Sciatic nerve (tissue), 2 donors: ENCODE measurements around the gene GTF2H4. TPM values are rescaled to one million over a fixed set of nuclear protein-coding genes. Genes with fewer than 3 reads are reported as not detected.
"Not testable (repeated sequence)": the region's sequence is repeated elsewhere in the genome, so short reads cannot be mapped to it uniquely, and the experiment has no call there.

Source experiments
- ATAC-seq: fragments of 200-7000 bp; cut with Tn5 transposase; one replicate; pipeline ENCODE4 v1.9.1; 2020; ENCODE audit warnings: mild to moderate bottlenecking, moderate library complexity
- DNase-seq: peaks from one replicate; pipeline ENCODE4 v3.0.0-alpha.2; 2020; ENCODE audit warnings: low spot score
- intact Hi-C: fragments of 100-400 bp; cut with DNase I; formaldehyde crosslinking; loops from one replicate; pipeline ENCODE4 v1.14.2; 2022
- total RNA-seq: library from RNA; stranded (reverse); fragmentation: NEBNext Ultra II Directional; extraction: Animal tissue kit (Norgen Biotek cat#: 25700); gene quantifications from one replicate; pipeline ENCODE4 v1.2.1, GENCODE V29; 2021
- donor health status: DM: no; HTN: no; CAD: no.
- donor health status: DM: no; HTN: no; CAD: no.

The GTF2H4 gene
- total RNA-seq, 1 donor from 2014 or later: 30.4 TPM

- ATAC-seq (no peak), DNase-seq (no peak)
- intact Hi-C loops: no loop called here
Measured at GRCh38 chr6:30891450-30891723, 16.6 kb upstream of the GTF2H4 start.

DNA sequence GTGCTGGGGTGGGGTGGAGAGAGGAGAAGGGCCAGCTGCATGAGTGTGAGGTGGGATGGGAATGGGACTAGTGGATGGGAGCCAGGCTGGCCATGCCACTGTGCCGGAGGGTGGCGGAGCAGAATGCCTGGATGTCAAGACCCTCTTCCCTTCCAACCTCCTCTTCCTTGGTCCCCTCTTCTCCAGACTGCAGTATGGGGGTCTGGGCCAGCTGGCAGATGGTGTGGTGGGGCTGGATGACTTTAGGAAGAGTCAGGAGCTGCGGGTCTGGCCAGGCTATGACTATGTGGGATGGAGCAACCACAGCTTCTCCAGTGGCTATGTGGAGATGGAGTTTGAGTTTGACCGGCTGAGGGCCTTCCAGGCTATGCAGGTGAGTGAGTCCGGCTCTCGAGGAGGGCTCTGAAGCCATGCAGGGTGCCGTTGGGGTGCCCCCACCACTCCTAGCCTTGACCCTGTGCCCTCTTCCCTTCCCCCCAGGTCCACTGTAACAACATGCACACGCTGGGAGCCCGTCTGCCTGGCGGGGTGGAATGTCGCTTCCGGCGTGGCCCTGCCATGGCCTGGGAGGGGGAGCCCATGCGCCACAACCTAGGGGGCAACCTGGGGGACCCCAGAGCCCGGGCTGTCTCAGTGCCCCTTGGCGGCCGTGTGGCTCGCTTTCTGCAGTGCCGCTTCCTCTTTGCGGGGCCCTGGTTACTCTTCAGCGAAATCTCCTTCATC is 16.0 kb upstream of the GTF2H4 start:
- DNase-seq (peak; percentile 47), ATAC-seq (no peak)
- intact Hi-C loops: no loop called here

DNA sequence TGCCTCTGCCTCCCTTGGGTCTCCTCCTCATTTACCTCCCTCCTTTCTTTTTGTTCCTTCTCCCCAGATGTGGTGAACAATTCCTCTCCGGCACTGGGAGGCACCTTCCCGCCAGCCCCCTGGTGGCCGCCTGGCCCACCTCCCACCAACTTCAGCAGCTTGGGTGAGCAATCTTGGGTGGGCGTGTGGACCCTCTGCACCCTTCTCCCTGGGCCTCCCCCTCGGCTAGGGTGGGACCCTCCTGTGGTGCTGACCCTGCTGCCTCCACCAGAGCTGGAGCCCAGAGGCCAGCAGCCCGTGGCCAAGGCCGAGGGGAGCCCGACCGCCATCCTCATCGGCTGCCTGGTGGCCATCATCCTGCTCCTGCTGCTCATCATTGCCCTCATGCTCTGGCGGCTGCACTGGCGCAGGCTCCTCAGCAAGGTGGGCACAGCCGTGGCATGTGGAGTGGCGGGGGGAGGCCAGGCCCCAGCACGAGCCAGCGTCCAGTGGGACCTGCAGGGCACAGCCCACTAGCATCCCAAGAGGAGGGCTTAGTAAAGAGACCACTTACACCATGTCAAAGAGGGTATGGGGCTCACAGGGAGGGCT is 14.9 kb upstream of the GTF2H4 start:
- intact Hi-C loops: no loop called here
- no peak for ATAC-seq
- peak; percentile 43 for DNase-seq

- DNase-seq: no peak
- no peak for ATAC-seq
- intact Hi-C loops: no loop called here
Measured at GRCh38 chr6:30893666-30894065, 14.3 kb upstream of the GTF2H4 start.

- no peak for DNase-seq
- intact Hi-C loops: no loop called here
Measured at GRCh38 chr6:30894381-30894780, 13.6 kb upstream of the GTF2H4 start.

GRCh38 chr6:30894935-30895334 is 13.1 kb upstream of the GTF2H4 start:
- DNase-seq (no peak), ATAC-seq (no peak)
- intact Hi-C loops: no loop called here

More at GRCh38 chr6:30894381-30894780, 13.6 kb upstream of the GTF2H4 start:
- ATAC-seq: no peak

DNA sequence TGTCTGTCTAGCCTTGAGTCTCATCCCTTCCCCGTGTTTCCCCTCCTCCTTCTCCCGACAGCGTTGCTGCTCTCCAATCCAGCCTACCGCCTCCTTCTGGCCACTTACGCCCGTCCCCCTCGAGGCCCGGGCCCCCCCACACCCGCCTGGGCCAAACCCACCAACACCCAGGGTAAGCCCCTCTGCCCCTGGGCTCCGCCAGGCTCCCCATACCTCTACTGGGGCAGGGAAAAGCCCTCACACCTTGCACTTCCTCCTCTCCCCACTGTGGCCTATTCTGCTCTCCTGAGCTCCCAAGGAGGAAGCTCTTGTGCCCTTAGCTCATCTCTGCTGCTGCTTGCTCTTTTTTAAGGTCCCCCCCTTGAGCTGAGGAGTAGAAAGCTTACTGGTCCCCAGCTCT is 12.7 kb upstream of the GTF2H4 start:
- intact Hi-C loops: no loop called here
- ATAC-seq (no peak), DNase-seq (no peak)

- intact Hi-C loops: no loop called here
- ATAC-seq (no peak), DNase-seq (no peak)
Measured at GRCh38 chr6:30896541-30896940, 11.5 kb upstream of the GTF2H4 start.

GRCh38 chr6:30897882-30898281 is 10.1 kb upstream of the GTF2H4 start:
- intact Hi-C loops: no loop called here
- DNase-seq (no peak), ATAC-seq (no peak)

DNA sequence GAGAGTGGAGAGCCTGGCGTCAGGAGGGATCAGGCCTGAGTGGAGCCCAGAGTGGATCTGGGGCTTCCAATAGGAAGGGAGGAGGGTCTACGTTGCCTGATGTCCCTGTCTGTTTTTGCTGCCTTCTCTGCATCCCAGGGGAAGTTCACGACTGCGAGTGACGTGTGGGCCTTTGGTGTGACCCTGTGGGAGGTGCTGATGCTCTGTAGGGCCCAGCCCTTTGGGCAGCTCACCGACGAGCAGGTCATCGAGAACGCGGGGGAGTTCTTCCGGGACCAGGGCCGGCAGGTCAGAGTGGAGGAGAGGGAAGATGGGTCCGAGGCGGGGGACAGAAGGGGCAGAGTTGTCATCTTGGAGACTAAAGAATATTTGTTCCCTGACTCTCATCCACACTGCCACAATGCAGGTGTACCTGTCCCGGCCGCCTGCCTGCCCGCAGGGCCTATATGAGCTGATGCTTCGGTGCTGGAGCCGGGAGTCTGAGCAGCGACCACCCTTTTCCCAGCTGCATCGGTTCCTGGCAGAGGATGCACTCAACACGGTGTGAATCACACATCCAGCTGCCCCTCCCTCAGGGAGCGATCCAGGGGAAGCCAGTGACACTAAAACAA is 9.2 kb upstream of the GTF2H4 start:
- intact Hi-C loops: no loop called here
- ATAC-seq (no peak), DNase-seq (no peak)

GRCh38 chr6:30900863-30901417 is 7.1 kb upstream of the GTF2H4 start:
- intact Hi-C loops: no loop called here
- DNase-seq (no peak), ATAC-seq (no peak)

DNA sequence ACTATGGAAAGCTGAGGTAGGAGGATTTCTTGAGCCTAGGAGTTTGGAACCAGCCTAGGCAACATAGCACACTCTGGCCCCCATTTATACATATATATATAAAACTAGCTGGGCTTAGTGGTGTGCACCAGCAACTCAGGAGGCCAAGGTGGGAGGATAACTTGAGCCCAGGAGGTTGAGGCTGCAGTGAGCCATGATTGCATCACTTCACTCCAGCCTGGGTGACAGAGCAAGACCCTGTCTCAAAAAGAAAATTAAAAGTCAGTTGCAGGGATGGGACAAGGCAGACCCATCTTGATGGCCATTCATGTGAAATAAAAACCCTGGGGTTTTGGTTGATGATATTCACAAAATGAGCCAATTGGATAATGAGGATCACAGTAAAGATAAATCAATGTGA is 6.6 kb upstream of the GTF2H4 start:
- intact Hi-C loops: no loop called here
- ATAC-seq (no peak), DNase-seq (no peak)

DNA sequence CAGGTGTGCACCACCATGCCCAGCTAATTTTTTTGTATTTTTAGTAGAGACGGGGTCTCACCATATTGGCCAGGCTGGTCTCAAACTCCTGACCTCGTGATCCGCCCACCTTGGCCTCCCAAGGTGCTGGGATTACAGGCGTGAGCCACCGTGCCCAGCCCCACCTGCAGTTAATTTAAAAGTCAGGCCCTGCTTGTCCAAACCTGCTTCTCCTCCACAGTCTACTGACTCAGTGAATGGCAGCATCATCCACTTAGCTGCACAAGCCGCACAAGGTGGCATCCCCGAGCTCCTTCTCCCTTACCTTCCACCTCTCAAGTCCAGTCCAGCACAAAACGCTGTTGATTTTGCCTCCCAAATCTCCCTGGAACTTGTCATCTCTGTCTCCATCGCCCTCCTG is 5.8 kb upstream of the GTF2H4 start:
- intact Hi-C loops, ATAC-seq, DNase-seq: not testable (repeated sequence)

DNA sequence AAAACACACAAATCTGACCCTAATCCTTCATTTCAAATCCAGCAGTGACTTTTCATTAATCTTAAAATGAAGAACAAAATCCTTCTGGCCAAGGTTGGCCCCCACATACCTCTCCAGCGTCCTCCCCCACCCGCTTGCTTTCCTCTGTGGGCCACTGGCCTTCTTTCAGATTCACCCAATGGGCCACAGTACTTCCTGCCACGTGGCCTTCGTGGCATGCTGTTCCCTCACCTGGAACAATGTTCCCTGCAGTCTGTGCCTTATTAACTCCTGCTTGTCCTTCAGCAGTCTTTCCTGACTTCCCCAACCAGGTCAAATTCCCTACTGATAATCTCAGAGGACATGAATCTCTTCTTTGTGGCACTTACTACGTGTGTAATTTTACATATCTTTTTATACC is 5.3 kb upstream of the GTF2H4 start:
- ATAC-seq (no peak), DNase-seq (no peak)
- intact Hi-C loops: no loop called here

- ATAC-seq (no peak), DNase-seq (no peak)
- intact Hi-C loops: no loop called here
Measured at GRCh38 chr6:30903236-30903635, 4.8 kb upstream of the GTF2H4 start.

DNA sequence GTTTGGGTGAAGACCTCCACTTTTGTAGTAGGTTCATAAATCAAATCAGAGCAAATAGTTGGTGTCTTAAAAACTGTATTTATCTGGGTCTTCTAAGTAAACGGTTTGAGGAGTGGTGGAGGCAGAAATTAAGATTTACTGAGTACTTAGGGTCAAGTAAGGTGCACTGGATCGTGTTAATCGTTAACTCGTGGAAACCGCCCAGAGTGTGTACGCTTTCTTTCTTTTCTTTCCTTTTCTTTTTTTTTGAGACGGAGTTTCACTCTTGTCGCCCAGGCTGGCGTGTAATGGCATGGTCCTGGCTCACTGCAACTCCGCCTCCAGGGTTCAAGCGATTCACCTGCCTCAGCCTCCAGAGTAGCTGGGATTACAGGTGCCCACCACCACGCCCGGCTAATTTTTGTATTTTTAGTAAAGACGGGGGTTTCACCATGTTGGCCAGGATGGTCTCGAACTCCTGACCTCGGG is 683 bp upstream of the GTF2H4 start:
- DNase-seq, ATAC-seq, intact Hi-C loops: not testable (repeated sequence)

- intact Hi-C loops: no loop called here
- ATAC-seq (no peak), DNase-seq (no peak)
Measured at GRCh38 chr6:30908700-30909099, 693 bp downstream of the GTF2H4 start.

GRCh38 chr6:30910473-30910872 is 2.5 kb downstream of the GTF2H4 start:
- intact Hi-C loops, ATAC-seq, DNase-seq: not testable (repeated sequence)

GRCh38 chr6:30912746-30913520 is 4.9 kb downstream of the GTF2H4 start:
- ATAC-seq (no peak), DNase-seq (no peak)
- intact Hi-C loops: no loop called here

- intact Hi-C loops: no loop called here
- DNase-seq: no peak
- ATAC-seq: peak; percentile 73
Measured at GRCh38 chr6:30913721-30914075, 5.7 kb downstream of the GTF2H4 start.
